Effector CD4-positive, alpha-beta T cell (primary cell): ENCODE results near the gene PHLDB3.
"Not testable (repeated sequence)": the region's sequence is repeated elsewhere in the genome, so short reads cannot be mapped to it uniquely, and the experiment has no call there.

Experiments used
- DNase-seq: peaks from one replicate; pipeline ENCODE4 v3.0.0-alpha.2; 2020

Gene PHLDB3

GRCh38 chr19:43526884-43527859, 22.6 kb upstream of the PHLDB3 start, which contains the start of gene ETHE1:
ETHE1 (minus strand) TSS chr19:43527201; CDS start chr19:43527177, 24 bp downstream.
- DNase-seq, result peak; percentile 61

- DNase-seq, result no peak
Measured at GRCh38 chr19:43525836-43526771, 21.6 kb upstream of the PHLDB3 start.

DNA sequence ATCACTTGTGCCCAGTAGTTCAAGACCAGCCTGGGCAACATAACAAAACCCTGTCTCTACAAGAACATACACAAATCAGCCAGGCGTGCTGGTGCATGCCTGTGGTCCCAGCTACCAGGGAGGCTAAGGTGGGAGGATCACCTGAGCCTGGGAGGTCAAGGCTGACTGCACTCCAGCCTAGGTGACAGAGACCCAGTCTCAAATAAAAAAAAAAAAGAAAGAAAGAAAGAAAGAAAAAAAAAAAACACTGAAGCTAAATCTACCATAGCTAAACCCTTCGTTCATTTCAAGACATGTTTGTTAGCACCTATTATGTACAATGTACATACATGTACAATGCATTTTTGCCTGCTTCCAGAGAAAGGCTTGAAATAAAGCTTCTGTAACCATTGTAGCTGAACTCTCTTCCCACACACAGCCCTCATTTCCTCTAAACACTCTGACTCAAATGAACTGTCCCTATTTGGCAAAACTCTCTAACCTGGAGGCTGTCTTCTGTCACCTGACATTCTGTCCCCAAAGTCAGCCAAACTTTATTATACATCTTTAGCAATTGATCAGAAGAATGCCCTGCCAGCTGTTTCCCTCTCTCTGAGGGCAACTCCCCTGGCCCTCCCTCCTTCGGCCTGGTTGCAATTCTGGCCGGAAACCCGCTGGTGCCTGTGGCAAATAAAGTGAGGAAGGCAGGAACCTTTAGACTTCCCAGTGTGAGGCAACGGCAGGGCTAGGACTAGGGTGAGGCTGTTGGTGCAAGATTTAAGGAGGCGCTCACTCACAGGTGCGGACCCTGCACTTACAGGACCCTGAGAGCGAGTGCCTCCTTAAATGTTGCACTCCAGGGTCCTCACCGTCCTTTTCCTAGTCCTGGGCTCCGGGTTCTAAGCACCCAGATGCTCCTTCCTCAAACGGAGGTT, 20.6 kb upstream of the PHLDB3 start:
- DNase-seq, result no peak

GRCh38 chr19:43523696-43524095, 19.1 kb upstream of the PHLDB3 start:
- DNase-seq, result not testable (repeated sequence)

DNA sequence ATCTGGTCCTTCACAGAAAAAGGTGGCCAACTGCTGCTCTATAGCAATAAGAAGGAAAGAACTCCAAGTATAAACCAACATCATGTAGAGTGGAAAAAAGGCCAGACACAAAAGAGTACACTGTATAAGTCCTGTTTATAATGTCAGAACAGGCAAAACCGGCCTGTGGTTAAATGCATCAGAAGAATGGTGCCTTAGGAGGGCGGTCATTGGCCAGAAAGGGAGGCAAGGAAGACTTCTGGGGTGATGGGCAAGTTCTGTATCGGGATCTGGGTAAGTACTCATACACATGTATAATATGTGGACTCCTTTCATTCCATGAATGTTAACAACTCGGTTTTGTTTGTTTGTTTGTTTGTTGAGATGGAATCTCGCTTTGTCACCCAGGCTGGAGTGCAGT, 18.4 kb upstream of the PHLDB3 start:
- DNase-seq, result no peak

- DNase-seq, result peak; percentile 79
Measured at GRCh38 chr19:43519436-43520088, 15.0 kb upstream of the PHLDB3 start.

DNA sequence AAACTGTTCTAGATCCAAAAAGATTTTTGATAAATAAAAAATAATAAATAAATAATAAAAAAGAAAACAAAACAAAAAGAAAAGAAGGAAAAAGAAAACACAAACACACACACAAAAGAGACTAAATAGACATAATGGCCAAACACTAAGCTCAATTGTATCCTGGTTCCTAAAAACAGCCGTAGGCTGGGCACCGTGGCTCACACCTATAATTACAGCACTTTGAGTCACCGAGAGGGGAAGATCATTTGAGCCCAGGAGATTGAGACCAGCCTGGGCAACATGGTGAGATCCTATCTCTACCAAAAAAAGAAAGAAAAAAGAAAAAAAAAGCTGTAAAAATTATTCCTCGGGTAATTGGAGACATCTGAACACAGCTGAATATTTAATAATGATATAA, 13.5 kb upstream of the PHLDB3 start:
- DNase-seq, result no peak

- DNase-seq, result not testable (repeated sequence)
Measured at GRCh38 chr19:43512399-43512798, 7.9 kb upstream of the PHLDB3 start.

DNA sequence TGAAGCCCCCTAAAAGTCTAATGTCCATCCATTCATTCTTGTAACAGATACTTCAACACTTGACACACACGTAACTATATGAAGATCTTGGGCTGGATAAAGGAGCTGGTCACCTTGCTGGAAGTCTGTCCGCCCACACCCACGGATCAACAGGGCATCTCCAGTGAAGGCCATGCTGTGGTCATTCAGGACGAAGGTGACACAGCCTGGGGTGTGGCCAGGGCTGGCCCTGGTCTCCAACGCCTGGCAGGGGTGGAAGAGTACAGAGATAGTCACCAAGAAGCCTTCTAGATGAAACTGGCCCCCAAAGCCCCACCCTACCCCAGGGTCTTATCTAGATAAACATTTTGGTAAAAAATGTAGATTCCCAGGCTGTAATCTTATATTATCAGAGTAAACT, 6.8 kb upstream of the PHLDB3 start:
- no peak for DNase-seq

GRCh38 chr19:43510713-43511112, 6.2 kb upstream of the PHLDB3 start:
- DNase-seq, result no peak

DNA sequence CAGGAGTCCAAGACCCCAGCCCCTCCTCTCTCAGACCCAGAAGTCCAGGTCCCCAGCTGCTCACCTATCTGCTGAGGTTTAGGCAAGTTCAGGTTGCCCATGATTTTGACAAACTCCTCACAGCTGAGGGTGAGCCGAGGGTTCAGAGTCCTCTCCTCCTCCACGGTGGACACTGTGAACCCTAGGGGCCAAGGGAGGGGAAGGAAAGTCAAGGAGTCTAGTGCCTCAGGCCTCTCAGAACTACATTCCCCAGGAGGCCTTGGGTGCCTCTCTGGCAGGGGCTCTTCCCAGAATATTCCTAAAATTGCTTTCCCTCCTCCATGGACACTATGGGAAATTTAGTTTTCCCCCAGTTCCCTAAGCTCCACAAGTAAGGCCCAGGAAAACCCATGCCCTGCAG, 3.3 kb upstream of the PHLDB3 start:
- no peak for DNase-seq

- no peak for DNase-seq
Measured at GRCh38 chr19:43506629-43507028, 2.1 kb upstream of the PHLDB3 start.

- no peak for DNase-seq
Measured at GRCh38 chr19:43505941-43506340, 1.4 kb upstream of the PHLDB3 start.

- no peak for DNase-seq
Measured at GRCh38 chr19:43505186-43505456, 575 bp upstream of the PHLDB3 start.

DNA sequence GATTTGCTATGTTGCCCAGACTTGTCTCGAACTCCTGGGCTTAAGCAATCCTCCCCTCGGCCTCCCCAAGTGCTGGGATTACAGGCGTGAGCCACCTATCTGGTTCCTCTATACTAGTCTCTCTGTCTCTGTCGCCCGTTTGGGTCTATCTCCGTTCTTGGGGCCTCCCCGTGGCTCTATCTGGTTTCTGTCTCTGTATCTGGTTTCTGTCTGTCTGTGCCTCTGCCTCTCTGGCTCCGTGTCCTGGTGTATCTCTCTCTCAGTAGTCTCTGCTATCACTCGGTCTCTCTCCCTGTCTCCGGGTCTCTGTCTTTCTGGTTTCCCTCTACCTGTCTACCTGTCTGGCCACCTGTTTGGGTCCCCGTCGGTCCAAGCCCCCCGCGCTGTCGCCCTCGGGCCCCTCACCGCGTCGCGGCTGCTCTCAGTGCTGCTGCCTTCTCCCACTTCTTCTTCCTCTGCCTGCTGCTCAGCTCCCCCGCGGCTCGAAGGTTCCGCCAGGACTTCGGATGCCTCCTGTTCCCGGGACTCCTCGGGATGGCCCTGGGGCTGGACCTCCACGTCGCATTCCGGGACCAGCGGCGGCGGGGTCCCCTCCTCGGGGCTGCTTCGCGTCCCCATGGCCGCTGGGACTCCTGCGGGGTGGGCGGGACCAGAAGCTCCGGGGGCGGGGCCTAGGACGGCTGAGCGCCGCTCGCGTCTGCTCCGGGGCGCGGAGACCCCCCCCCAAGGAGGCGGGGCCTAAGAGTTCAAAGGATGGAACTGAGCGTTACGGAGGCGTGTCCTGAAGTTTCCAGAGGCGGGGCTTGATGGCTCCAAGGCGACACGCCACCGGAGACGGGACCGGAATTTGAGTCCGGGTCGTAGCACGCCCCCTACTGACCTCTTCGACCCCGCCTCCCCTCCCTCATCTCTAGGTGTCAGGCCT, 783 bp downstream of the PHLDB3 start:
- peak; percentile 99 for DNase-seq

GRCh38 chr19:43502419-43502976, 2.0 kb downstream of the PHLDB3 start:
- DNase-seq, result no peak

GRCh38 chr19:43501661-43502418, 2.7 kb downstream of the PHLDB3 start:
- DNase-seq, result no peak

DNA sequence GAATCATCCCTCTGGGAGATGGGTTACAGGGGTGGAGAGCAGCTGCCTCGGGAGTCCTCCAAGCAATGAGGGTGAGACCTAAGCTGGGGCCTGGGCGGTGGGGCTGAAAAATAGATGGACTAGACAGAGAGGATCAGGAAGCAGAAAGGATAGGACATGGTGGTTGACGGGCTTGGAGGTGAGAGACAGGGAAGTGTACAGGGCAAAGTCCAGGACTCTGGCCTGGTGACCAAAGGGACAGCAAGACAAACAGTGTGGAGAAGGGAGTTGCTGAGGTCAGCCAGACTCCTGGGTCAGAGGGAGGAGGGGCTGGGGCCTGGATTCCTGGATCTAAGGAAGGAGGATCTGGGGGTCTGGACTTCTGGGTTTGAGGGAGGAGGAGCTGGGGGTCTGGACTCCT, 5.5 kb downstream of the PHLDB3 start:
- DNase-seq, result no peak

DNA sequence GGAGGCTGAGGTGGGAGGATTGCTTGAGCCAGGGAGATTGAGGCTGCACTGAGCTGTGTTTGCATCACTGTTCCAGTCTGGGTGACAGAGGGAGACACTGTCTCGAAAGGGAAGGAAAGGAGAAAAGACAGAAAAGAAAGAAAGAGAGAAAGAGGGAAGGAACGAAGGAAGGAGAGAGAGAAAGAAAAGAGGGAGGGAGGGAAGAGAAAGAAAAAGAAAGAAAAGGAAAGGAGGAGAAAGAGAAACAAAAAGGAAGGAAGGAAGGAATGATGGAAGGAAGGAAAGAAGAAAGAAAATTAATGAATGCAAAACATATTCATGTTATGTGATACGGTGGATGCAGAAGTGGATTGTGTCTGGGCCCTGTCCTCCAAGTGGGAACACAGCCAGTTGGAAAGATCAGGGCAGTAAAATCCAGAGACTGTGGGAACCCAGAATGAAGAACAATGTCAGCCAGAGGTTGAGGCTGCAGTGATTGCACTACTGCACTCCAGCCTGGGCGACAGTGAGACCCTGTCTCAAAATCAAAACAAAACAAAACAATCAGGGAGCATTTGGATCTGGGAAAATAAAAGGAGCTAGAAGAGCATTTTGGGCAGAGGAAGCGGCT, 6.2 kb downstream of the PHLDB3 start:
- DNase-seq, result no peak
